WTC11 (cell line): ENCODE measurements around the gene DCX. TPM values are rescaled to one million over a fixed set of nuclear protein-coding genes. Genes with fewer than 3 reads are reported as not detected.

Source experiments
- ATAC-seq: fragments of 200-7000 bp; cut with Tn5 transposase; 2 replicates; pipeline ENCODE4 v1.10.0; 2021; ENCODE audit warnings: mild to moderate bottlenecking, moderate library complexity
- CTCF ChIA-PET: fragments of 300-600 bp; sonication (Branson Sonifier 250); formaldehyde crosslinking; loops from one replicate; lab custom pipeline; 2021; ENCODE audit warnings: antibody characterized with exemption; lab: Charles Lee
- POLR2A ChIA-PET: fragments of 350-600 bp; sonication (Branson Sonifier 250); formaldehyde crosslinking; loops from one replicate; lab custom pipeline; 2021; ENCODE audit warnings: antibody characterized with exemption; lab: Charles Lee
- DNase-seq: peaks from one replicate; pipeline ENCODE4 v3.0.0; 2021; ENCODE audit warnings: low spot score
- H3K27ac Mint-ChIP-seq: 2 replicates; pipeline ENCODE4 v1.8.0; 2021; ENCODE audit warnings: mixed read lengths
- H3K27me3 Mint-ChIP-seq: 2 replicates; pipeline ENCODE4 v1.8.0; 2021; ENCODE audit warnings: low read depth, mild to moderate bottlenecking, moderate library complexity, mixed read lengths
- H3K36me3 Mint-ChIP-seq: 2 replicates; pipeline ENCODE4 v1.8.0; 2021; ENCODE audit warnings: mixed read lengths
- H3K4me1 Mint-ChIP-seq: 2 replicates; pipeline ENCODE4 v1.8.0; 2022; ENCODE audit warnings: mixed read lengths
- H3K4me3 Mint-ChIP-seq: 2 replicates; pipeline ENCODE4 v1.8.0; 2021; ENCODE audit warnings: mild to moderate bottlenecking, moderate library complexity, mixed read lengths
- H3K9me3 Mint-ChIP-seq: 2 replicates; pipeline ENCODE4 v1.8.0; 2021; ENCODE audit warnings: mixed read lengths
- ATF2 ChIP-seq: sonication (generic); formaldehyde crosslinking; IDR thresholded peaks from 2 replicates; pipeline ENCODE4 v1.8.1; 2022; ENCODE audit warnings: low read depth, missing genetic modification reagents, borderline replicate concordance
- CBFB ChIP-seq: sonication (generic); formaldehyde crosslinking; IDR thresholded peaks from 2 replicates; pipeline ENCODE4 v1.8.1; 2022; ENCODE audit warnings: mild to moderate bottlenecking, low read depth, missing genetic modification reagents
- CDX4 ChIP-seq: fragments of 250-450 bp; sonication (Bioruptor Pico); IDR thresholded peaks from 2 replicates; pipeline ENCODE4 v1.9.0; 2021; ENCODE audit warnings: moderate library complexity, mild to moderate bottlenecking, inconsistent platforms, borderline replicate concordance
- ETV6 ChIP-seq: sonication (generic); formaldehyde crosslinking; IDR thresholded peaks from 2 replicates; pipeline ENCODE4 v1.8.1; 2022; ENCODE audit warnings: mild to moderate bottlenecking, missing genetic modification reagents
- HMGXB4 ChIP-seq: sonication (generic); formaldehyde crosslinking; IDR thresholded peaks from 2 replicates; pipeline ENCODE4 v1.8.1; 2023; ENCODE audit warnings: mild to moderate bottlenecking, moderate library complexity, missing genetic modification reagents
- JAZF1 ChIP-seq: fragments of 250-450 bp; sonication (Bioruptor Pico); IDR thresholded peaks from 2 replicates; pipeline ENCODE4 v1.9.0; 2021; ENCODE audit warnings: moderate library complexity, mild to moderate bottlenecking, inconsistent platforms
- JUN ChIP-seq: sonication (generic); formaldehyde crosslinking; IDR thresholded peaks from 2 replicates; pipeline ENCODE4 v1.8.0; 2023; ENCODE audit warnings: mild to moderate bottlenecking, missing genetic modification reagents
- MYBL2 ChIP-seq: sonication (generic); formaldehyde crosslinking; IDR thresholded peaks from 2 replicates; pipeline ENCODE4 v1.8.1; 2023; ENCODE audit warnings: mild to moderate bottlenecking, moderate library complexity, missing genetic modification reagents
- SP1 ChIP-seq: sonication (generic); formaldehyde crosslinking; conservative IDR thresholded peaks from 2 replicates; pipeline ENCODE4 v1.8.1; 2022; ENCODE audit warnings: missing genetic modification reagents
- TP53 ChIP-seq: sonication (generic); formaldehyde crosslinking; IDR thresholded peaks from 2 replicates; pipeline ENCODE4 v1.8.1; 2023; ENCODE audit warnings: mild to moderate bottlenecking, missing genetic modification reagents
- ZNF671 ChIP-seq: fragments of 250-450 bp; sonication (Bioruptor Pico); IDR thresholded peaks from 2 replicates; pipeline ENCODE4 v1.8.0; 2021; ENCODE audit warnings: mild to moderate bottlenecking
- total RNA-seq: library from RNA; stranded (reverse); gene quantifications from 3 replicates; pipeline ENCODE4 v1.2.3, GENCODE V29; 2021
- TF ChIP-seq, protein P1 (sequence below): sonication (generic); formaldehyde crosslinking; IDR thresholded peaks from 2 replicates; pipeline ENCODE4 v1.8.0; 2023; ENCODE audit warnings: missing genetic modification reagents
- TF ChIP-seq, protein P2 (sequence below): sonication (generic); formaldehyde crosslinking; IDR thresholded peaks from 2 replicates; pipeline ENCODE4 v1.8.1; 2022; ENCODE audit warnings: low read depth, mild to moderate bottlenecking, moderate library complexity, missing genetic modification reagents, borderline replicate concordance
- TF ChIP-seq, protein P3 (sequence below): sonication (generic); formaldehyde crosslinking; IDR thresholded peaks from 2 replicates; pipeline ENCODE4 v1.8.1; 2022; ENCODE audit warnings: mild to moderate bottlenecking, missing genetic modification reagents, moderate library complexity, borderline replicate concordance
- TF ChIP-seq, protein P4 (sequence below): fragments of 250-450 bp; sonication (Bioruptor Pico); conservative IDR thresholded peaks from 2 replicates; pipeline ENCODE4 v1.9.0; 2021; ENCODE audit warnings: mild to moderate bottlenecking

Gene DCX
- total RNA-seq, 1 experiment from 2014 or later, result 2.1 TPM

- POLR2A ChIA-PET, result no interaction called here
- DNase-seq (no peak), ATAC-seq (no peak)
- no peaks in the 10 kb centered on the region for H3K4me1 Mint-ChIP-seq
- peaks cover 20% of the 10 kb centered on the region for H3K27me3 Mint-ChIP-seq
- CTCF ChIA-PET, result no interaction called here
- H3K36me3 Mint-ChIP-seq, result no peaks in the 10 kb centered on the region
- no peak overlapping the region for H3K27ac Mint-ChIP-seq
- no peak overlapping the region for H3K4me3 Mint-ChIP-seq
- TF ChIP-seq, protein P1, sequence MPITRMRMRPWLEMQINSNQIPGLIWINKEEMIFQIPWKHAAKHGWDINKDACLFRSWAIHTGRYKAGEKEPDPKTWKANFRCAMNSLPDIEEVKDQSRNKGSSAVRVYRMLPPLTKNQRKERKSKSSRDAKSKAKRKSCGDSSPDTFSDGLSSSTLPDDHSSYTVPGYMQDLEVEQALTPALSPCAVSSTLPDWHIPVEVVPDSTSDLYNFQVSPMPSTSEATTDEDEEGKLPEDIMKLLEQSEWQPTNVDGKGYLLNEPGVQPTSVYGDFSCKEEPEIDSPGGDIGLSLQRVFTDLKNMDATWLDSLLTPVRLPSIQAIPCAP, result no peak
- no peak for TF ChIP-seq ETV6 (CRISPR knock-in tag)
- TF ChIP-seq HMGXB4 (CRISPR knock-in tag), result no peak
- TF ChIP-seq, protein P2, sequence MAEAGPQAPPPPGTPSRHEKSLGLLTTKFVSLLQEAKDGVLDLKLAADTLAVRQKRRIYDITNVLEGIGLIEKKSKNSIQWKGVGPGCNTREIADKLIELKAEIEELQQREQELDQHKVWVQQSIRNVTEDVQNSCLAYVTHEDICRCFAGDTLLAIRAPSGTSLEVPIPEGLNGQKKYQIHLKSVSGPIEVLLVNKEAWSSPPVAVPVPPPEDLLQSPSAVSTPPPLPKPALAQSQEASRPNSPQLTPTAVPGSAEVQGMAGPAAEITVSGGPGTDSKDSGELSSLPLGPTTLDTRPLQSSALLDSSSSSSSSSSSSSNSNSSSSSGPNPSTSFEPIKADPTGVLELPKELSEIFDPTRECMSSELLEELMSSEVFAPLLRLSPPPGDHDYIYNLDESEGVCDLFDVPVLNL (CRISPR knock-in tag), result no peak
- TF ChIP-seq TP53 (CRISPR knock-in tag), result no peak
- no peak for TF ChIP-seq MYBL2 (CRISPR knock-in tag)
- TF ChIP-seq, protein P3, sequence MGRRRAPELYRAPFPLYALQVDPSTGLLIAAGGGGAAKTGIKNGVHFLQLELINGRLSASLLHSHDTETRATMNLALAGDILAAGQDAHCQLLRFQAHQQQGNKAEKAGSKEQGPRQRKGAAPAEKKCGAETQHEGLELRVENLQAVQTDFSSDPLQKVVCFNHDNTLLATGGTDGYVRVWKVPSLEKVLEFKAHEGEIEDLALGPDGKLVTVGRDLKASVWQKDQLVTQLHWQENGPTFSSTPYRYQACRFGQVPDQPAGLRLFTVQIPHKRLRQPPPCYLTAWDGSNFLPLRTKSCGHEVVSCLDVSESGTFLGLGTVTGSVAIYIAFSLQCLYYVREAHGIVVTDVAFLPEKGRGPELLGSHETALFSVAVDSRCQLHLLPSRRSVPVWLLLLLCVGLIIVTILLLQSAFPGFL (CRISPR knock-in tag), result no peak
- TF ChIP-seq, all 79 proteins: peak for 0
- H3K9me3 Mint-ChIP-seq, result no peaks in the 10 kb centered on the region
Measured at GRCh38 chrX:111336141-111336540, 75.9 kb downstream of the DCX start.

DNA sequence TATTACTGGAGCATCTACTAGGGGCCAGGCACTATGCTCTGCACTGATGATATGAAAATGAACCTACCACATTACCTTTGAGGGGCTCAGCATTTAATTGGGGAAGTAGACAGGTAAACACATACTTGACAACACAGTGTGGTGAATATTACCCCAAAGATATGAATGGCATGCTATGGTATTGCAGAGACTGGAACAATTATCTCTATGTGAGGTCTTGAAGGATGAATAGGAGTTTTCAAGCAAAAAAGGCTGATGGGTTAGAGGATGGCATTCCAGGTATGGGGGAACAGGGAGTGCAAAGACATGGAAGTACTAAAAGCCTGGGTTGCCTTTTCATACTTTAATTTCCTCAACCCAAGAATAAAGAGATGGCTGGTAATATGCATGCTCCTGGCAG is 82.6 kb downstream of the DCX start:
- peaks cover 8% of the 10 kb centered on the region for H3K9me3 Mint-ChIP-seq
- DNase-seq (no peak), ATAC-seq (no peak)
- H3K4me3 Mint-ChIP-seq, result no peak overlapping the region
- H3K27me3 Mint-ChIP-seq, result peaks cover 4% of the 10 kb centered on the region; the same call in 1 of the 2 replicates
- no peak overlapping the region for H3K27ac Mint-ChIP-seq
- TF ChIP-seq JUN (CRISPR knock-in tag) (no peak), SP1 (CRISPR knock-in tag) (no peak), ZNF671 (CRISPR knock-in tag) (no peak), CDX4 (CRISPR knock-in tag) (no peak), JAZF1 (no peak), ATF2 (no peak), CBFB (CRISPR knock-in tag) (no peak)
- TF ChIP-seq, protein P4, sequence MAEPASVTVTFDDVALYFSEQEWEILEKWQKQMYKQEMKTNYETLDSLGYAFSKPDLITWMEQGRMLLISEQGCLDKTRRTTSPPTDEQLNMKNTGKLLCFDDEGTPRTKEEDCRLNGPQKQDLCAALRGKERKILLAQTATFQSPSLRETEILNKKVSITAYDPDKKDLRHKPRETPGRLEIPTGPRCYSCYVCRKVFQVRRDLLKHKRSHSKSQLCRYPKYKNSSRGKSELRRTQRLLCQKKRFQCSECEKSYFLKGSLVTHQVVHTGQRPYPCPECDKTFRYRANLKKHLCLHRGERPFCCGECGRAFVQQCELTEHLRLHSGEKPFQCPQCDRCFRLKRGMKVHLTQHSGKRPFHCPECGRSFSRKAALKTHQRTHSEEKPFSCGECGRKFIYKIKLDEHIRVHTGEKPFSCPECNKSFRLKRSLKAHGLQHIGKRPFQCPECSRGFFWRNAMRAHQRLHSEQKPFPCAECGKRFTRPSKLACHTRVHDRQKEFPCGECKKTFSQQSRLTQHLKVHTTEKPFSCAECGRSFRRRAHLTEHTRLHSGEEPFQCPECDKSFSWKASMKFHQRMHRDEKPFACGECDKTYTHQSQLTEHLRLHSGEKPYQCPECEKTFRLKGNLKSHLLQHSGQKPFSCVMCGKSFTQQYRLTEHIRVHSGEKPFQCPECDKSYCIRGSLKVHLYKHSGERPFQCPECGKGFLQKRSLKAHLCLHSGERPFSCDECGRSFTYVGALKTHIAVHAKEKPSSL (CRISPR knock-in tag), result no peak
- peaks cover 5% of the 10 kb centered on the region for H3K36me3 Mint-ChIP-seq
- ChIA-PET POLR2A (no interaction called here), CTCF (no interaction called here)
- H3K4me1 Mint-ChIP-seq, result peaks cover 9% of the 10 kb centered on the region
